HepG2 (cell line): ENCODE measurements around the gene RPGRIP1. TPM values are rescaled to one million over a fixed set of nuclear protein-coding genes. Genes with fewer than 3 reads are reported as not detected.
A peak's percentile ranks its signal among the peaks of the same experiment; 100 is the strongest.

Experiments used
- ATAC-seq: fragments of 200-7000 bp; cut with Tn5 transposase; 3 replicates; pipeline ENCODE4 v1.9.1; 2020; ENCODE audit warnings: mild to moderate bottlenecking, moderate library complexity
- BruUV-seq: library from RNA; stranded (reverse); fragments of 400-500 nt; replicated peaks from 2 replicates; lab custom pipeline; 2021; lab: Mats Ljungman, UMichigan
- CTCF ChIA-PET: fragments of 300-600 bp; formaldehyde crosslinking; extraction: SDS; loops from one replicate; lab custom pipeline; 2021; ENCODE audit warnings: low total read pairs, inconsistent platforms, low intra/inter-chr PET ratio; lab: Yijun Ruan, JAX
- POLR2A ChIA-PET: fragments of 350-600 bp; sonication (Branson Sonifier 250); formaldehyde crosslinking; loops from one replicate; lab custom pipeline; 2020; ENCODE audit warnings: antibody characterized with exemption, inconsistent platforms; lab: Yijun Ruan, JAX
- DNase-seq: peaks from one replicate; pipeline ENCODE4 v3.0.0-alpha.2; 2015; ENCODE audit warnings: low spot score
- FAIRE-seq: peaks from 3 replicates; lab custom pipeline; 2011; peaks lifted over from hg19 to GRCh38; lab: Jason Lieb, UNC
- H2AFZ ChIP-seq: one replicate; pipeline ENCODE4 v1.6.1; 2011; ENCODE audit warnings: low read length, inconsistent platforms
- H3K27ac ChIP-seq: fragments of 300-600 bp; 3 replicates; pipeline ENCODE4 v1.8.0; 2011; ENCODE audit warnings: mixed run types, mild to moderate bottlenecking, mixed read lengths, low read length, inconsistent platforms; ENCODE audit not compliant: insufficient read depth; ENCODE audit errors: extremely low read length
- H3K27me3 ChIP-seq, 2 experiments: fragments of 200-600 bp in 1 of 2; 2 replicates in 1 of 2; 3 replicates in 1 of 2; pipeline versions ENCODE4 v1.6.0 to v1.8.0; 2011; ENCODE audit warnings: low read length in 2 of 2, mild to moderate bottlenecking in 2 of 2, moderate library complexity in 2 of 2, inconsistent platforms in 1 of 2; ENCODE audit not compliant: insufficient read depth in 2 of 2, control insufficient read depth in 1 of 2
- H3K36me3 ChIP-seq, 2 experiments: fragments of 200-600 bp in 1 of 2; replicated peaks in 1 of 2; 2 replicates in 1 of 2; 3 replicates in 1 of 2; pipeline versions ENCODE4 v1.5.1 to v1.8.0; 2011; ENCODE audit warnings: low read length in 2 of 2, inconsistent platforms in 1 of 2; ENCODE audit not compliant: insufficient read depth in 2 of 2, control insufficient read depth in 1 of 2
- H3K4me1 ChIP-seq: 2 replicates; pipeline ENCODE4 v1.5.1; 2012; ENCODE audit warnings: low read length, inconsistent platforms; ENCODE audit not compliant: insufficient read depth
- H3K4me2 ChIP-seq: 2 replicates; pipeline ENCODE4 v1.6.0; 2011; ENCODE audit warnings: low read depth, low read length, inconsistent platforms
- H3K4me3 ChIP-seq, 3 experiments: fragments of 200-600 bp in 1 of 3; sonication (generic), shearing (Covaris generic) in 1 of 3; replicated peaks in 1 of 3; 2 replicates each; pipeline ENCODE4 v1.5.1; 2011 to 2016; ENCODE audit warnings: low read length in 3 of 3, inconsistent platforms in 2 of 3, low read depth in 2 of 3, mild to moderate bottlenecking in 2 of 3, control low read depth in 1 of 3, mixed read lengths in 1 of 3; ENCODE audit not compliant: insufficient read depth in 1 of 3
- H3K79me2 ChIP-seq: one replicate; pipeline ENCODE4 v1.6.1; 2011; ENCODE audit warnings: low read length, inconsistent platforms; ENCODE audit not compliant: insufficient read depth
- H3K9ac ChIP-seq: 2 replicates; pipeline ENCODE4 v1.6.0; 2011; ENCODE audit warnings: mild to moderate bottlenecking, low read depth, low read length, inconsistent platforms; ENCODE audit not compliant: insufficient read depth
- H3K9me3 ChIP-seq: 2 replicates; pipeline ENCODE4 v1.5.1; 2012; ENCODE audit warnings: mild to moderate bottlenecking, low read length
- H4K20me1 ChIP-seq: 2 replicates; pipeline ENCODE4 v1.6.0; 2011; ENCODE audit warnings: inconsistent platforms, mild to moderate bottlenecking, low read length, moderate library complexity; ENCODE audit not compliant: insufficient read depth
- FOSL2 ChIP-seq: sonication (generic); formaldehyde crosslinking; IDR thresholded peaks from 2 replicates; pipeline ENCODE4 v1.4.0; 2020; ENCODE audit warnings: missing genetic modification reagents
- NFRKB ChIP-seq: fragments of 450-650 bp; IDR thresholded peaks from 2 replicates; pipeline ENCODE4 v1.6.1; 2017
- POLR2AphosphoS2 ChIP-seq: IDR thresholded peaks from 2 replicates; pipeline ENCODE4 v1.6.1; 2011; ENCODE audit warnings: low read depth, low read length, improper control_type of control experiment
- REL ChIP-seq: sonication (generic); formaldehyde crosslinking; conservative IDR thresholded peaks from 2 replicates; pipeline ENCODE4 v1.8.0; 2022; ENCODE audit warnings: mild to moderate bottlenecking, missing genetic modification reagents, moderate library complexity
- SAP130 ChIP-seq: IDR thresholded peaks from 2 replicates; pipeline ENCODE4 v1.6.1; 2016; ENCODE audit warnings: low read depth
- TAF1 ChIP-seq: sonication (generic); formaldehyde crosslinking; IDR thresholded peaks from 2 replicates; pipeline ENCODE4 v1.4.0; 2020; ENCODE audit warnings: missing genetic modification reagents
- THAP11 ChIP-seq: IDR thresholded peaks from 2 replicates; pipeline ENCODE4 v1.6.1; 2016; ENCODE audit warnings: missing biosample characterization, missing genetic modification reagents
- ZFP36L2 ChIP-seq: sonication (generic); formaldehyde crosslinking; IDR thresholded peaks from 2 replicates; pipeline ENCODE4 v1.4.0; 2020; ENCODE audit warnings: missing genetic modification reagents
- WGBS: methylation state at CpG from one replicate; pipeline ENCODE4 v1.1.6; 2017; ENCODE audit warnings: low lambda C conversion rate; 5-methylcytosine and 5-hydroxymethylcytosine counted together
- in situ Hi-C: cut with HindIII; loops from 2 replicates; pipeline ENCODE4 v1.10.0; 2017; ENCODE audit warnings: low pct_unique_long_range_greater_than_20kb; ENCODE audit not compliant: extremely low pct_ligation_motif_present
- intact Hi-C: fragments of 100-400 bp; cut with micrococcal nuclease; formaldehyde crosslinking; loops from one replicate; pipeline ENCODE4 v1.10.0; 2022; ENCODE audit not compliant: unreplicated experiment
- polyA plus RNA-seq, 8 experiments: library from polyadenylated mRNA; depleted of rRNA in 3 of 8; stranded (reverse) in 7 of 8; unstranded in 1 of 8; fragments of >200 nt; fragmentation: Illumina TruSeq in 4 of 8; extraction: Trizol in 4 of 8; gene quantifications; 2 replicates each; pipeline versions ENCODE4 v1.2.1 to v1.2.3, GENCODE V29; 2011 to 2016; ENCODE audit warnings: low read depth in 4 of 8, missing spikeins in 1 of 8, mixed read lengths in 1 of 8; ENCODE audit not compliant: insufficient read depth in 1 of 8
- total RNA-seq, 5 experiments: library from RNA; depleted of rRNA; stranded (reverse); fragments of >200 nt; fragmentation: Illumina TruSeq; extraction: Trizol; gene quantifications; 2 replicates each; pipeline ENCODE4 v1.2.3, GENCODE V29; 2016; ENCODE audit warnings: low read depth in 1 of 5
- TF ChIP-seq, protein P1 (sequence below): sonication (generic); formaldehyde crosslinking; IDR thresholded peaks from 2 replicates; pipeline ENCODE4 v1.5.0; 2020; ENCODE audit warnings: missing genetic modification reagents
- TF ChIP-seq, protein P2 (sequence below): sonication (generic); formaldehyde crosslinking; IDR thresholded peaks from 2 replicates; pipeline ENCODE4 v1.5.0; 2020; ENCODE audit warnings: mild to moderate bottlenecking, missing genetic modification reagents, borderline replicate concordance
- TF ChIP-seq, protein P3 (sequence below): sonication (generic); formaldehyde crosslinking; conservative IDR thresholded peaks from 2 replicates; pipeline ENCODE4 v1.4.0; 2020; ENCODE audit warnings: missing genetic modification reagents
- TF ChIP-seq, protein P4 (sequence below): sonication (generic); formaldehyde crosslinking; IDR thresholded peaks from 2 replicates; pipeline ENCODE4 v1.4.0; 2020; ENCODE audit warnings: missing genetic modification reagents, borderline replicate concordance

The RPGRIP1 gene
- total and polyA plus RNA-seq, 2 of the 13 experiments (the other 11 are each of a cell fraction or from before 2014, with no cell fraction given): 0.13 to 1.1 TPM

DNA sequence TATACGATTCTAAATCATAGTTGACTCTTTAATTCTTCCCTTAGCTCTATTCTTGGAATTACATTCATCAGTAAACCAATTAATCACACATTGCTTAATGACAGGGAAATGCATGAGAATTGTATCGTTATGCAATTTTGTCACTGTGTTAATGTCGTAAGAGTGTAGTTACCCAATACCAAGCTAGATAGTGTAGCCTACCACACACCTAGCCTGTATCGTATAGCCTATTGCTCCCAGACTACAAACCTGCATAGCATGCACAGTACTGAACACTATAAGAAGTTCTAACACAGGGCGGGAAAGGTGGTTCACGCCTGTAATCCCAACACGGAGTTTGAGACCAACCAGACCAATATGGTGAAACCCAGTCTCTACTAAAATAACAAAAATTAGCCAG lies 35.3 kb upstream of the RPGRIP1 start:
- H3K4me3 ChIP-seq: no peak overlapping the region
- 94% methylated on average over 7 of the region's 7 CpGs for WGBS
- POLR2A ChIA-PET: interaction anchor here (1.3 to 5.9 kb wide), 5 partner anchors 8 to 61 kb away, joined by 3 to 41 read pairs (median 3); no protein-coding TSS in a partner anchor
- H3K27me3 ChIP-seq: no peaks in the 10 kb centered on the region
- H3K4me1 ChIP-seq: peaks cover 73% of the 10 kb centered on the region
- H3K36me3 ChIP-seq: peaks cover 21 to 77% of the 10 kb centered on the region in 2 experiments
- H3K9ac ChIP-seq: no peak overlapping the region
- no peak overlapping the region for H3K27ac ChIP-seq
- H2AFZ ChIP-seq: no peak overlapping the region
- ATAC-seq: peak; percentile 49
- no TSS peak for BruUV-seq
- no peak for FAIRE-seq
- DNase-seq: no peak
- CTCF ChIA-PET: no interaction called here
- peaks cover 99% of the 10 kb centered on the region for H3K79me2 ChIP-seq
- H4K20me1 ChIP-seq: peaks cover 97% of the 10 kb centered on the region
- no peak overlapping the region for H3K4me2 ChIP-seq
- in situ Hi-C loops: no loop called here
- H3K9me3 ChIP-seq: no peaks in the 10 kb centered on the region
- intact Hi-C loops: no loop called here
- TF ChIP-seq, protein P1, sequence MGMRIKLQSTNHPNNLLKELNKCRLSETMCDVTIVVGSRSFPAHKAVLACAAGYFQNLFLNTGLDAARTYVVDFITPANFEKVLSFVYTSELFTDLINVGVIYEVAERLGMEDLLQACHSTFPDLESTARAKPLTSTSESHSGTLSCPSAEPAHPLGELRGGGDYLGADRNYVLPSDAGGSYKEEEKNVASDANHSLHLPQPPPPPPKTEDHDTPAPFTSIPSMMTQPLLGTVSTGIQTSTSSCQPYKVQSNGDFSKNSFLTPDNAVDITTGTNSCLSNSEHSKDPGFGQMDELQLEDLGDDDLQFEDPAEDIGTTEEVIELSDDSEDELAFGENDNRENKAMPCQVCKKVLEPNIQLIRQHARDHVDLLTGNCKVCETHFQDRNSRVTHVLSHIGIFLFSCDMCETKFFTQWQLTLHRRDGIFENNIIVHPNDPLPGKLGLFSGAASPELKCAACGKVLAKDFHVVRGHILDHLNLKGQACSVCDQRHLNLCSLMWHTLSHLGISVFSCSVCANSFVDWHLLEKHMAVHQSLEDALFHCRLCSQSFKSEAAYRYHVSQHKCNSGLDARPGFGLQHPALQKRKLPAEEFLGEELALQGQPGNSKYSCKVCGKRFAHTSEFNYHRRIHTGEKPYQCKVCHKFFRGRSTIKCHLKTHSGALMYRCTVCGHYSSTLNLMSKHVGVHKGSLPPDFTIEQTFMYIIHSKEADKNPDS (CRISPR knock-in tag): 0 out of 2 replicates have a peak, but pooled peaks have one; percentile 46
- TF ChIP-seq REL (CRISPR knock-in tag): no peak
- TF ChIP-seq, protein P2, sequence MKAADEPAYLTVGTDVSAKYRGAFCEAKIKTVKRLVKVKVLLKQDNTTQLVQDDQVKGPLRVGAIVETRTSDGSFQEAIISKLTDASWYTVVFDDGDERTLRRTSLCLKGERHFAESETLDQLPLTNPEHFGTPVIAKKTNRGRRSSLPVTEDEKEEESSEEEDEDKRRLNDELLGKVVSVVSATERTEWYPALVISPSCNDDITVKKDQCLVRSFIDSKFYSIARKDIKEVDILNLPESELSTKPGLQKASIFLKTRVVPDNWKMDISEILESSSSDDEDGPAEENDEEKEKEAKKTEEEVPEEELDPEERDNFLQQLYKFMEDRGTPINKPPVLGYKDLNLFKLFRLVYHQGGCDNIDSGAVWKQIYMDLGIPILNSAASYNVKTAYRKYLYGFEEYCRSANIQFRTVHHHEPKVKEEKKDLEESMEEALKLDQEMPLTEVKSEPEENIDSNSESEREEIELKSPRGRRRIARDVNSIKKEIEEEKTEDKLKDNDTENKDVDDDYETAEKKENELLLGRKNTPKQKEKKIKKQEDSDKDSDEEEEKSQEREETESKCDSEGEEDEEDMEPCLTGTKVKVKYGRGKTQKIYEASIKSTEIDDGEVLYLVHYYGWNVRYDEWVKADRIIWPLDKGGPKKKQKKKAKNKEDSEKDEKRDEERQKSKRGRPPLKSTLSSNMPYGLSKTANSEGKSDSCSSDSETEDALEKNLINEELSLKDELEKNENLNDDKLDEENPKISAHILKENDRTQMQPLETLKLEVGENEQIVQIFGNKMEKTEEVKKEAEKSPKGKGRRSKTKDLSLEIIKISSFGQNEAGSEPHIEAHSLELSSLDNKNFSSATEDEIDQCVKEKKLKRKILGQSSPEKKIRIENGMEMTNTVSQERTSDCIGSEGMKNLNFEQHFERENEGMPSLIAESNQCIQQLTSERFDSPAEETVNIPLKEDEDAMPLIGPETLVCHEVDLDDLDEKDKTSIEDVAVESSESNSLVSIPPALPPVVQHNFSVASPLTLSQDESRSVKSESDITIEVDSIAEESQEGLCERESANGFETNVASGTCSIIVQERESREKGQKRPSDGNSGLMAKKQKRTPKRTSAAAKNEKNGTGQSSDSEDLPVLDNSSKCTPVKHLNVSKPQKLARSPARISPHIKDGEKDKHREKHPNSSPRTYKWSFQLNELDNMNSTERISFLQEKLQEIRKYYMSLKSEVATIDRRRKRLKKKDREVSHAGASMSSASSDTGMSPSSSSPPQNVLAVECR (CRISPR knock-in tag): 0 out of 2 replicates have a peak, but pooled peaks have one; percentile 3
- no peak for TF ChIP-seq SAP130 (CRISPR knock-in tag)
- TF ChIP-seq THAP11: peak; percentile 19; the same call in 1 of the 2 replicates
- TF ChIP-seq FOSL2: no peak
- TF ChIP-seq NFRKB: no peak
- TF ChIP-seq, protein P3, sequence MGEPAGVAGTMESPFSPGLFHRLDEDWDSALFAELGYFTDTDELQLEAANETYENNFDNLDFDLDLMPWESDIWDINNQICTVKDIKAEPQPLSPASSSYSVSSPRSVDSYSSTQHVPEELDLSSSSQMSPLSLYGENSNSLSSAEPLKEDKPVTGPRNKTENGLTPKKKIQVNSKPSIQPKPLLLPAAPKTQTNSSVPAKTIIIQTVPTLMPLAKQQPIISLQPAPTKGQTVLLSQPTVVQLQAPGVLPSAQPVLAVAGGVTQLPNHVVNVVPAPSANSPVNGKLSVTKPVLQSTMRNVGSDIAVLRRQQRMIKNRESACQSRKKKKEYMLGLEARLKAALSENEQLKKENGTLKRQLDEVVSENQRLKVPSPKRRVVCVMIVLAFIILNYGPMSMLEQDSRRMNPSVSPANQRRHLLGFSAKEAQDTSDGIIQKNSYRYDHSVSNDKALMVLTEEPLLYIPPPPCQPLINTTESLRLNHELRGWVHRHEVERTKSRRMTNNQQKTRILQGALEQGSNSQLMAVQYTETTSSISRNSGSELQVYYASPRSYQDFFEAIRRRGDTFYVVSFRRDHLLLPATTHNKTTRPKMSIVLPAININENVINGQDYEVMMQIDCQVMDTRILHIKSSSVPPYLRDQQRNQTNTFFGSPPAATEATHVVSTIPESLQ (CRISPR knock-in tag): no peak
- TF ChIP-seq POLR2AphosphoS2: peak; percentile 90
- TF ChIP-seq TAF1 (CRISPR knock-in tag): no peak
- TF ChIP-seq ZFP36L2: no peak
- TF ChIP-seq, protein P4, sequence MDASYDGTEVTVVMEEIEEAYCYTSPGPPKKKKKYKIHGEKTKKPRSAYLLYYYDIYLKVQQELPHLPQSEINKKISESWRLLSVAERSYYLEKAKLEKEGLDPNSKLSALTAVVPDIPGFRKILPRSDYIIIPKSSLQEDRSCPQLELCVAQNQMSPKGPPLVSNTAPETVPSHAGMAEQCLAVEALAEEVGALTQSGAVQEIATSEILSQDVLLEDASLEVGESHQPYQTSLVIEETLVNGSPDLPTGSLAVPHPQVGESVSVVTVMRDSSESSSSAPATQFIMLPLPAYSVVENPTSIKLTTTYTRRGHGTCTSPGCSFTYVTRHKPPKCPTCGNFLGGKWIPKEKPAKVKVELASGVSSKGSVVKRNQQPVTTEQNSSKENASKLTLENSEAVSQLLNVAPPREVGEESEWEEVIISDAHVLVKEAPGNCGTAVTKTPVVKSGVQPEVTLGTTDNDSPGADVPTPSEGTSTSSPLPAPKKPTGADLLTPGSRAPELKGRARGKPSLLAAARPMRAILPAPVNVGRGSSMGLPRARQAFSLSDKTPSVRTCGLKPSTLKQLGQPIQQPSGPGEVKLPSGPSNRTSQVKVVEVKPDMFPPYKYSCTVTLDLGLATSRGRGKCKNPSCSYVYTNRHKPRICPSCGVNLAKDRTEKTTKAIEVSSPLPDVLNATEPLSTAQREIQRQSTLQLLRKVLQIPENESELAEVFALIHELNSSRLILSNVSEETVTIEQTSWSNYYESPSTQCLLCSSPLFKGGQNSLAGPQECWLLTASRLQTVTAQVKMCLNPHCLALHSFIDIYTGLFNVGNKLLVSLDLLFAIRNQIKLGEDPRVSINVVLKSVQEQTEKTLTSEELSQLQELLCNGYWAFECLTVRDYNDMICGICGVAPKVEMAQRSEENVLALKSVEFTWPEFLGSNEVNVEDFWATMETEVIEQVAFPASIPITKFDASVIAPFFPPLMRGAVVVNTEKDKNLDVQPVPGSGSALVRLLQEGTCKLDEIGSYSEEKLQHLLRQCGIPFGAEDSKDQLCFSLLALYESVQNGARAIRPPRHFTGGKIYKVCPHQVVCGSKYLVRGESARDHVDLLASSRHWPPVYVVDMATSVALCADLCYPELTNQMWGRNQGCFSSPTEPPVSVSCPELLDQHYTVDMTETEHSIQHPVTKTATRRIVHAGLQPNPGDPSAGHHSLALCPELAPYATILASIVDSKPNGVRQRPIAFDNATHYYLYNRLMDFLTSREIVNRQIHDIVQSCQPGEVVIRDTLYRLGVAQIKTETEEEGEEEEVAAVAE: no peak
